NCI-H446 treated with DMSO at 0.1 percent for 48 hours (cell line): ENCODE data around the gene DLGAP4.

Source experiments
- DNase-seq: peaks from one replicate; lab custom pipeline; 2025; lab: John Stamatoyannopoulos, UW

DLGAP4 gene

DNA sequence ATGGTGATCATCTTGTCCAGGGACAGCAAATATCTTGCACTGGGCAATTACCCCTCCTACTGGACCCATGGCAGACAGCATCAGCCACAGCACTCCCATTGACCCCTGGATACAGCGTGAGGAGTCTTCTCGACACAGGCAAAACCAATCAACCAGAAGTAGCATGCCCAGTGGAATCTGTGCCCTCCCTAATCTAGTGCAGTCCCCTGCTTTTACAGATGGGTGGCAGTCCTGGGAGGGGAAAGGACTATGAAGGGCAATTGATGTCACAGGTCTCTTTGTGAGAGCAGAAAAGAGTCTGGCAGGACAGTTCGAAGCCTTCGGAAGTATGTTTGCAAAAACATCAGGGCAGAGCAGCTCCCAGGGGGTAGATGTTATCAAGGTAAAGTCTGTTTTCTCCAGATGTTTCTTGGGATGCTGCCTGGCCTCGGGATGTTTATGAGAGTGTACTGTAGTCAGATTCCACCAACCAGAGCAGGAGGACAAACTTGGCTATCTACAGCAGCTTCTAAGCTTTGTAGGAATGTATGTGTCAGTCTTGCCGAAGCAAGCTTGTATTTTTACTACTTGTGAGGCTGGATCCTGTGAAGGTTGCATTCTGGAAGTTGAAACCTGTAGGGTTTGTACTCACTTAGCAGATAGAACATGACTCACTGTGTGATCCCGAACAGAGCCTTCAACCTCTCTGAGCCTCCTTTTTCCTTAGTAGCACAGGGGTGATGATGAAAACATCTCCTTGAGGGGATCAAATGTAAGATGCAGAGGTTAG, 172.2 kb downstream of the DLGAP4 start:
- DNase-seq: no peak

DNA sequence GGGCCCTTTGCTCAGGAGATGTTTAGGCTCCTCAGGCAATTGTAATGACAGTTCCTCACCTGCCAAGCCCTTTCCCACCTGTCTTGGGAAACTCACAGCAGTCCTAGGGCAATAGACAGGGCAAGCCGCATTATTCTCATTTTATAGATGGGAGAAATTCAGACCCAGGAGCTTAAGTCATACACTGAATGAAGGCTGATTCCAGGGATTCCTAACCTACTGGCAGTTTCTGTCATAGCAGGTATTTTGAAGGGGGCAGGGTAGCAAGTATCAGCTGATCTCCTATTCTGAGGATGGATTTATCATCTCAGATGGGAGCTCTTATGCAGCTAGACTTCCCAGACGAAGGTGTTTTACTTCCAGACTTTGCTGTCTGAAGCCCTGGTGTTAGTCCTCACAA, 173.8 kb downstream of the DLGAP4 start:
- DNase-seq: no peak

GRCh38 chr20:36480456-36481048, 174.4 kb downstream of the DLGAP4 start:
- DNase-seq: no peak

DNA sequence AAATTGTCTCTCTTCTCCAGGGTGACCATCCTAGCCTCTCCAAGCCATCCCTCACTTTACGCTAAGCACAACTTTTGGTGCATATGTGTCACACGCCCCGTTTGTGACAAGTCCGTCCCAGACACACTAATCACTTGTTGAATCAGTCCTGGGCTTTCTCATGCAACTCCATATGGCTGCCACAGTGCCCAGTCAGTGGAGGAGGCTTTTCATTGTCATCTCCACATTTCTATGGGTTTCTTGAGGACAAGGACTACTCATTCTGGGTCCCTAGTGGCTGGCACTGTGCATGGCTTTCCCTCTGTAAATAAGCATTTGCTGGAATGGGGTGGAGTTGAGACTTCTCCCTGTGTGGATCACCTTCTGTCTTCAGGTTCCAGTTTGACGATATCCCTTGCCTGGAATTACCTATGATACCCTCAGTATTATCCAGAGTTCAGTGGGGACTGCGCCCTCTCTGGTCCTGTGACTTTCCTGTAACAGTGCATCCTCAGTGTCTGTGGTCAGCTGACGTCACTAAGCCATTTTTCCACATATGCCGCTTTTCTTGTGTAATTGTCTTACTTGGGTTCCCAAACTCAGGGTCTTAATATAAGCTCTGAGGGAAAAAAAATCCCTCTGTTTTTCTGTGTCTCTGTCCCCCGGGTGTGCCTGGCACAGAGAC, 175.4 kb downstream of the DLGAP4 start:
- no peak for DNase-seq

DNA sequence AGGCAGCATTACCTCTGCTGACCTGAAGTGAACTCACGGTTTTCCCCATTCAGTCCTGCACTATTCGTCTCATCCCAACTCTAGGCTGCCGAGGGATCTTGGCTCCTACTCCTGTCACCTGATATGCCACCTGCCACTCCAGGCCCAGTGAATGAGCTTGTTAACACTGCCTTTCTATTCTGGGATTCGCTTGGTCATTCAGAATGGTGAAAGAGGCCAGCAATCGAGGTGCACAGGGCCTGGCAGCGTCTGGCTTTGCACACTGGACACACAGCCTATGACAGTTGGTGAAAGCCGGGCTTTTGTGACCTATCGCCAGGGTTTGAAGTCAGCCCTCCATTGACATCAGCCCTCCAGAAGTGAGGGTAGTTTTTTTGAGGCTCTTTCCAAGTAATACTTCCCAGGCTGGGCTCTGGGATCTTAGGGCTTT, 175.9 kb downstream of the DLGAP4 start:
- peak; percentile 18 for DNase-seq

GRCh38 chr20:36483209-36483918, 177.2 kb downstream of the DLGAP4 start:
- no peak for DNase-seq

DNA sequence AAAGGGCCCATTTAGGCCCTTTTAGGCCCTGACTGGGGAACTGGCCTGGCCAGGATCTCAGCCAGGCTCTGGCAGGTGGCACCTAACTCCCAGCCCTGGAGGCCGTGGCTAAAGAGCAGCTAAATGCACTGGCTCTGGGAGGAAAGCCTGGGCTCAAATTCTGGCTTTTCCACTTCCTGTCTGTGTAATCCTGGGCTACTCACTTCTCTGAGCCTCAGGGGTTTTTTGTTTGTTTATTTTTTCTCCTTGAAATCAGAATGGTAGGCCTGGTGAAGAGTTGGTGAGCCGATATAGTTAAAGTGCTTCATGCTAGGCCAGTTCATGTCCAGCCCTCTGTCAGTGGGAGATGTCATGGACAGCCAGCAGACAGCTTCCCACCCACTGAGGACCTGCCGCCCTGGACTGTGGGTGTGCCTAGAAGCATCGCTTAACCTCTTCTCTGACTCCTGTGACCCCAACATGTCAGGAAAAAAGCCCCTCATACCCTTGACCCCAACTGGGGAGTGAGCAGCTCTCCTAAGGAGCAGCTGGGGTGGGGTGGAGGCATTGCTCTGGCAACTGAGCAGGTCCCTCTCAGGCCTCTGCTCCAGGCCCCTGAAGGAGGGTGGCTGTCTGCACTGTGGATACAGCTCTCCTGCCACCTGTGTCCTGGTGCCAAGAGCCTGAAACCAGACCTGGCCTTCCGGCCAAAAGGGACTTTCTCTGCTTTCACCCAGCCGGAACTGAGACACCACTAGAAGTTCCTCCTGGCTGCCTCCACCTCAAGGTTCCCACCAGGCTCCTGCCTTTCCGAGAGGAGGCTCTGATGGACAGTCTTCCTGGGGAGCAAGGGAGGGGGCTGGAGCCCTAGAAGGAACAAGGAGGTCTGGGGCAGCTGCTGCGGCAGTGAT, 178.0 kb downstream of the DLGAP4 start:
- DNase-seq: no peak

- DNase-seq: no peak
Observed at GRCh38 chr20:36485286-36485685, 179.1 kb downstream of the DLGAP4 start.

GRCh38 chr20:36487069-36487468, 180.9 kb downstream of the DLGAP4 start:
- DNase-seq: no peak

- no peak for DNase-seq
Observed at GRCh38 chr20:36490191-36490590, 184.1 kb downstream of the DLGAP4 start.

DNA sequence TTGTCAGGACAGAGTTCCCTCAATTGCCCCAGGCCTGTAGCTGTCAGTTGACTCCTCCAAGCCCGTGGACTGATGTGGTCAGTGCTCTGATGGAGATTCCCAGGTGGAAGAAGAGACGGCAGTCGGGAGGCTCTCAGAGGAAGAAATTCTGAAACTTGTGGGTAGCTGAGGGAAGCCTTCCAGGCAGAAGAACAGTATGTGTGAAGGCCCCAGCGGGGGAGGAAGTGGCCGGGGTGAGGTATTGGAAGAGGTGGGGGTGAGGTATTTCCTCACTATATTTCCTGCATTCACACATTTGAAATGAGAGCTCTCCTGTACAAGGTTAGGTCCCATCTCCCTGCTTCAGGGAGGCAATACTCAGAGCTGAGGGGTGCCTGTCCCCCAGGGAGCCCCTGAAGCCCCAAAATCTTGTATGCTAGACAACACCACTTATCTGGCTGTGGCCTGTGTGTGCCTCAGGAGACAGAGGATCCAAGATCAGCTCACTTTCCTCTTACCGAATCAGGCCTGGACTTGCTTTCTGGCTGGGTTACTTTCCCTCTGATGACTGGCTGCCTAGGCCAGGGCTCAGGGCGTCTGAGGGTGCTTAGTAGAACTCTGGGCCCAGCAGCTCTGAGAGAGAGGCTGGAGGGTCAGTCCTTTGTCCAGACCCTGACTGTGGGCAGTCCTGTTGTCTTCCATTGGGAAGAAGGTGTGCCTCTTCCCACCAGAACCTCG, 185.9 kb downstream of the DLGAP4 start:
- no peak for DNase-seq

DNA sequence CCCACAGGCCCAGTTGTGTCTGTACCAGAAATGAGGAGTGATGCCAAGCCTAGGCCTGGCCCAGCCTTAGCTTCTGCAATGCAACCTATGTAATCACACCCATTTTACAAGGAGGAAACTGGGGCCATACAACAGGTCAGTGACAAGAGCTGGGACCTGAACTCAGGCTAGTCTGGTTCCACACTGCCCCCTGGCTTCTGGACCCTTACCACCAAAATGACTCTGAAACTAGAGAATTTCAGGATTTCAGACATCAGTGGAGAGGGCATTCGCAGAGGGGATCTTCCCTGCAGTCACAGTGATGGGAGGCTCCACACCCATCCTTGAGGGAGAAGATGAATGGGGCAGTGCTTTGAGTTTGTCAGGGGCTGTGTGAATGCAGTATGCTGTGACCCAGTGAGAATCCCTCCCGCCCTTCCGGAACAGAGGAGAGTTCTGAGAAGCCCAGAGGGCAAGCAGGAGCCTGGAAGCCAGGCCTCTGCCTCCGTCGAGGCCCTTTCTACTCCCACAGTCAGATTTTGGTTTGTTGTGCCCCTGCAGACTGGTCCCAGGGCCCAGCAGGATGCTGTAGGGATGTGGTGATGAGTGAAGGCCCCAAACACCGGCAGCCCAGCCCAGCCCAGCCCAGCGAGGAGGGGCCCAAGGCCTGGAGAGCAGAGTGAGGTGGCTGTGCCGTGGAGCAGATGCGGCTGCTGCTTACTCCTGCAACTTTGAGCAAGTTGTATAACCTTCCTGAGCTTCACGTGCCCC, 187.1 kb downstream of the DLGAP4 start:
- no peak for DNase-seq

DNA sequence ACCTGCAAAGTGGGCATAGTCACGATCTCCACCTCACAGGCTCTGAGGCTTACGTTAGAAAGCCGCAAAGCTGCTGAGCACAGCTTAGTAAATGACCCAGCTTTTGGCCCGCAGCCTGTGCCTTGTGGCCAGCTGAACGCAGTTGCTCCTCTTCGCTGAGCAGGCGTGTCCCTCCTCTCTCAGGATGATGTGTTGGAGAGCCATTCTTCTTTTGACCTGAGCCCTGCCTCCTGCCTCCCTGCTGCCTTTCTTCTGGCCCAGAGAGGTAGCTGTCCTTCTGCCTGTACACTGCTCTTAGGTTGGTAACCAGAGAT, 187.6 kb downstream of the DLGAP4 start:
- DNase-seq: no peak

GRCh38 chr20:36496707-36497669, 190.8 kb downstream of the DLGAP4 start:
- no peak for DNase-seq

GRCh38 chr20:36497856-36498255, 191.7 kb downstream of the DLGAP4 start:
- DNase-seq: no peak

- DNase-seq: no peak
Observed at GRCh38 chr20:36498386-36499179, 192.4 kb downstream of the DLGAP4 start.

DNA sequence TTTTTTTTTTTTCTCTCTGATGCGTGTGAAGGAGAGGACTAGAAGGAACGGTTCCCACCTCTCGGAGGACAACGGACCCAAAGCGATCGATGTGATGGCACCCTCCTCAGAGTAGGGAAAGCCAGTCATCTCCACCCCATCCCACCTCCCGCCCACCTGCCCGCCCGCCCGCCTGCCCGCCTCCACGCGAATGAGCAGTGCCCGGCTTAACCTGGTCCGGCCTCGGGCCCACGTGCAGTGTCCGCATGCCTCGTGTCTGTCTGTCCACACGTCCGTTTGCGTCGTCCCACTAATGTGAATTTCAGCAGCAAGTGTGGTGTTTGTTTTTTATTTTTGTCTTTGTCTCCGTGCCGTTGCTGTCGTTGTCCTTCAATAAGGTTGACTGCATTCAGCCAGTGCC, 193.1 kb downstream of the DLGAP4 start:
- DNase-seq: no peak
